GM23248 (cell line): ENCODE measurements around the gene CSNK2A3.

Source experiments
- EZH2 ChIP-seq: fragments of 200-600 bp; sonication (generic); IDR thresholded peaks from 2 replicates; pipeline ENCODE4 v1.6.1; 2018; ENCODE audit warnings: antibody characterized with exemption, mild to moderate bottlenecking; ENCODE audit not compliant: insufficient read depth, poor library complexity, severe bottlenecking
- EZH2phosphoT487 ChIP-seq: fragments of 200-600 bp; sonication (generic); IDR thresholded peaks from 2 replicates; pipeline ENCODE4 v1.6.1; 2018; ENCODE audit warnings: antibody characterized with exemption, moderate library complexity, mild to moderate bottlenecking, low read depth; ENCODE audit not compliant: insufficient read depth

GRCh38 chr11:11359611-11360010 is 6.6 kb upstream of the CSNK2A3 start:
- TF ChIP-seq EZH2phosphoT487 (no peak), EZH2 (no peak)
